Activated T-cell treated with anti-CD3 and anti-CD28 coated beads, Interleukin-2, amount 50 U/mL, for 1 hour (primary cell): ENCODE data around the gene MAP2.

ENCODE experiments used
- DNase-seq: peaks from one replicate; pipeline ENCODE4 v3.0.0-alpha.2; 2020

MAP2 gene

DNA sequence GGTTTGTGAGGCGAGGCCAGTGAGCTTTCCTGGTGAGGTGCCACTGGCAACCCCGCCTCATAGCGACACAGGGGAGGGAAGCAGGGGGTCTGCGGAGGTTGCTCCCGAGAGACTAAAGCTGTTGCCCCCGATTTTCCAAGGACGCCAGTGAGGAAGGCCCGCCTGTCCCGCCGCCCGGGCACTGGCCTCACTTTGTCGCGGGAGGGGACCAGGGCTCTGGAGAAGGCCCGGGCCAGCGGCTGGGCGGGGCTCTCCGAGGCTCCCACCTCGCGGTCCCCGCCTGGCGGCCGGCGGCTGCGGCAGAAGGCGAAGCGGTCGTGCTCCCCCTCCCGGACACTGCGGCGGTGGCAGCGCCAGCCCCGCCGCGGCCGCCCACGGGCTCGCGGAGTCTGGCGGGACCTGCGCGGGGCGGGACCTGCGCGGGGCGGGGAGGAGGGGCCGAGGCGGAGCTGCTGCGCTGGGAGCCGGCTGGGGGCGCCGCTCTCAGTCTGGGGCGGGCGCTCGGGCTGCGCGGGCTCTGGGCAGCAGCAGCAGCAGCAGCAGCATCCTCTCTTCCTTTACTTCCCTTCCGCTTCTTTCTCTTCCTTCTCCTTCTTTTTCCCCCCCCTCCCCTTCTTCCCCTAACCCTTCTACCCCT is at the start of gene MAP2:
TSS of gene MAP2 (plus strand) at position 486 of the 637 bp plus-strand sequence. CDS start 229,124 bp downstream, outside the sequence.
- DNase-seq = peak; percentile 62

GRCh38 chr2:209376686-209377085 is 47.2 kb upstream of the MAP2 start:
- no peak for DNase-seq

GRCh38 chr2:209380293-209380692 is 43.6 kb upstream of the MAP2 start:
- no peak for DNase-seq

- no peak for DNase-seq
These were observed 42.8 kb upstream of the MAP2 start for GRCh38 chr2:209381091-209381490.

DNA sequence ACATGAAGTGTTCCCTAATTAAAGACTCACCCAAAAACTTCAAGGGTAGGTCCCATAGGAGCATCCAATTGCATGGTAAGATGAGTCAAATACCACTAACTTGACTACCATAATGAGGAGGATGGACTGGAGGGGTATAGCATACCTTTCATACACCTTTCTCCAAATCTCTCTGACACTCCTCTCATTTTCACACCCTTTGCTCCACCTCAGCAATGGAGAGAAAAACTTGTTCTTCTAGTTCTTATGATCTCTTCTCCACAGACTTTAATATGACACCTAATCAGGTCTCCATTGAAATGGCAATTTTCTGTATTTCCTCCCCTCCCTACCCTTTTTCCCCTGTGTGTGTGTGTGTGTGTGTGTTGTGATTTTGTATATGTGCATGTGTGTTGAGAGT is 41.1 kb upstream of the MAP2 start:
- DNase-seq = no peak

DNA sequence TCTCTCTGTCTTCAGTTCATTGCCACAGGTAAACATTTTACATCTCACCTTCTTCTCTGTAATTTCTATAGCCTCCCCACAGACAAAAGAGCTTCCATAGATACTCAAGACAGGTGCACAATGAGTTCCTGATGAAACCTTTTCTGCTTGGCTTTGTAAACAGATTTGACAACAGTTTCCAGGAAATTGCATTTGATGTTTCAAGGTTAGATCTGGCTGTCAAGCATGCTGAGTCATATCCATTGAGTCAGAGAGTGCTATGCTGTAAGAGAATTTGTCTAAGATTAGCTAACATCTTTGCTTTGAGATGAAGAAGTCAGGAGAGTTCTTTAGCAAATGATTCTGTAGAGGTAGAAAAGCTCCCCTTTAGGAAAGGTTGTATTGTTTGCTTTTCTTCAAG is 40.6 kb upstream of the MAP2 start:
- DNase-seq = no peak

DNA sequence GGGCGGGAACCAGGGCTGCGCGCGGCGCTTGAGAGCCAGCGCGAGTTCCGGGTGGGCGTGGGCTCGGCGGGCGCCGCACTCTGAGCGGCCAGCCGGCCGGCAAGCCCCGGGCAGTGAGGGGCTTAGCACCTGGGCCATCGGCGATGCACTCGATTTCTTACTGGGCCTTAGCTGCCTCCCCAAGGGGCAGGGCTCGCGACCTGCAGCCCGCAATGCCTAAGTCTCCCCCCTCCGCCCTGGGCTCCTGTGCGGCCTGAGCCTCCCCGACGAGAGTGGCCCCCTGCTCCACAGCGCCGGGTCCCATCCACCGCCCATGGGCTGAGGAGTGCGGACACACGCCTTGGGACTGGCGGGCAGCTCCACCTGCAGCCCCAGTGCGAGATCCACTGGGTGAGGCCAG is 36.5 kb upstream of the MAP2 start:
- DNase-seq = no peak

DNA sequence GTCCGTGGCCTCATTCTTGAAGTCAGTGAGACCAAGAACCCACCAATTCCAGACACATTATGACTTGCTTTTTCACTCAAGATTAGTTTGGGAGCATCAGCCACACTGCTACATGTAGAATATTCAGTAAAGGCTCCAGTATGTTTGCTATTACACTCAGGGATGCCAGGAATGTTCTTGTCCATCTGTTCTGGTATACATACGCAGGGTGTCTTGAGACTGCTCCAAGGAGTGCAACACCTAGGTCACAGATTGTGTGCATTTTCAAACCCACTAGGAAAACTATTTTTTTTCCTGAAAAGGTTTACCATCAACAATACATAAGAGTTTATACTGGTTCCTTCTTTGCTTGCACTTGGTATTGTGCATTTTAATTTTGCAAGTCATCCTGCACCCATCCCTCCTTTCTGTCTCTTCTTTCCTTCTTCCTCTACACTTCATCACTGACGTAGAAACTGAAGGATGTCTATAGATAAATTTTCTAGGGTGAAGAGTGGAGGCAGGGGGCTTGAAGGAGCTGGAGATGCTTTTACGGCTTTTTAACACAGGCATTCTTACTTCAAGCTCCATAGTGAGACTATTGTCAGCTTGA is 35.3 kb upstream of the MAP2 start:
- DNase-seq = no peak

DNA sequence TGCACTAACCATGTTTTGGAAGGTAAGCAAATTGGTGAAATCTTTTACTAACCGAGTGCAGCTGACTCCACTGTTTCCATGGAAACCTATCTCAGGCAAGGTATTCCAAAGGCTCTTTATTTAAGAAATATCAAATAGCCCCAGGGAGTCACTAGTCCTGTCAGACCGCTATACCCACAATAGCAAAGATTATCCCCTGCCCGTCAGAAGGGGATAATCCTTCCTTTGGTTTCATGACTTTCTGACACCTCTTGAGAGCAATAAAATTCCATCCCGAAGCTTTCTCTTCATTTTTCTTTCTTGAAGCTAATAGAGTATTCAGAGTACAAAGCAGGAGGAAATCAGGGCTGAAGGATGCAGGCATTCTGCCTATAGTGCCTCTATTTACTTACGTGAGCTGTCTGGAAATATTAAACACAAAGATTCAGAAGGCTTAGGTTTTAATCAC is 34.7 kb upstream of the MAP2 start:
- DNase-seq = no peak

DNA sequence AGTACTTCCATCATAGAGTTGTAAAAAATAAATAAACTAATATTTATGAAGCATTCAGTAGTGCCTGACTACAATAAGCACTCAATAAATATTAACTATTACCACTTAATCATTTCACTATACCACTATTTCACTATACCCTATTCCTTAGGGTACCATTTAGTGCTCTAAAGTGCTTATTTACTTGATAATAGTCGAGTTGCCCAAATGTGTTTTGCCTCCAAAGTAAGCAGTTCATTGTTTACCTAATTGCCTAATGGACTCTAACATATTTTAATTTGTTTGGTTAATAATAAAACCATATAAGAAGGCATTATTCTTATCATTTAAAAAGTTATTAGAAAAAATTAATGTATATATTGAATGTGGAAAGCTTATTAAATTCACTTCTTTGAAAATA is 33.0 kb upstream of the MAP2 start:
- DNase-seq = no peak

DNA sequence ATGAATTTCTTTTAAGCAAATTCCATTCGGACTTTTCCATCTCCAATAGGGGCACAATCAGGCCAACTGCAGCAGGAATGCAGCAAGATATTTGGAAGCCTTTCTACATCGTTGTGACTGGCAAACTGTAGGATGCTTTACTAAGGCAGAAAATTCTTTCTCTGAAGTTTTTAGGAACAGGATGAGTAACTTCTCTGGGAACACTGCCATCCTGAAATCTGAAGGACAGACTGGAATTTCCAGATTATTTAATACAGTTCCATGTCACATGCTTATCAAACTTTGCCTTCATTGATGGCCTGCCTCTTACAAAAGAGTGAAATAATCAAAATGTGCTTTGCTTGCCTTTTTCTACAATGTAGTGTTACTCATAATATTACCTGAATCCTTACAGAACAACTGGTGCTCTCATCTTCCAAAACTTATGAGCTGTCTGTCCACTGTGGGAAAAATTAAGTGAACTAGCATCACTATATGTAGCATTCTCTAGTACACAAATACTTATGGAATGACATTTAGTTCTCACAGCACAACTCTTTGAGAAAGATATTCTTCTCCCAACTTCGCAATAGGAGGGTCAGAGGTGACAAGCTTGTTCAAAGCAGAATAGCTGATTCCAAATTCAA is 32.0 kb upstream of the MAP2 start:
- DNase-seq = no peak

- DNase-seq = no peak
These were observed 28.6 kb upstream of the MAP2 start for GRCh38 chr2:209395229-209395628.

GRCh38 chr2:209395652-209396051 is 28.2 kb upstream of the MAP2 start:
- no peak for DNase-seq

DNA sequence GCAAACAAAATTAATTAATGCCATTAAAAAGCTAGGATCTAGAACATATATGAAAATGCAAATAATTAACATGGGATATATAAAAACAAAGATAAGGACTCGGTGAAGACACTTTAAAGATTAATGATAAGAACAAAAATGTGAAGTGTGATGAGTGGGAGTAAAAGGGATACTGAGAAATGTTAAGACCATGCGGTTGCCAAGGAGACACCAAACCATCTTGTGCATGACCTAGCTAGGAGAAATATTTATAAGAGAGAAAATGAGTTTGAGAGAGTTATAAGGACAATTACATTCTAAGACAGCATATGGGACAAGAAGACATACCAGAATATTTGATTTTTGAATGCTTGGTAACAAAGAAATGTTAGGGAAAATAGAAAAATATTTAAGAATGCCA is 25.4 kb upstream of the MAP2 start:
- no peak for DNase-seq

DNA sequence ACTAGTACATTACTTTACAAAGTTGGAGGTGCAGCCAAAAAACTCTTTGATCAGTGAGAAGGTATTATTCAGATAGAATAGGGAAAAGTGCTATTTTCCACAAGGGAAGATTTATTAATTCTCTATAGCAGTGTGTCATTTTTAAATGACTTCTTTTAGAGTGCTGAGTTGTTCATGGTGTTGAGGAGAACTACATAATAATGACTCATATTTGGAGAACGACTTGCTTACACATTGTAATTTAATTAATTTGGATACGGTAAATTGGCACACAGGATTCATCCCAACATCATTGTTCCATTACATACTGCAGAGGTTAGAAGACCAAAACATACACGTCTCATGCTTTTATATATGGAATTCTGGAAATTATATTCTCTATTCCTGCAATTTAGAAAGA is 22.1 kb upstream of the MAP2 start:
- DNase-seq = no peak

DNA sequence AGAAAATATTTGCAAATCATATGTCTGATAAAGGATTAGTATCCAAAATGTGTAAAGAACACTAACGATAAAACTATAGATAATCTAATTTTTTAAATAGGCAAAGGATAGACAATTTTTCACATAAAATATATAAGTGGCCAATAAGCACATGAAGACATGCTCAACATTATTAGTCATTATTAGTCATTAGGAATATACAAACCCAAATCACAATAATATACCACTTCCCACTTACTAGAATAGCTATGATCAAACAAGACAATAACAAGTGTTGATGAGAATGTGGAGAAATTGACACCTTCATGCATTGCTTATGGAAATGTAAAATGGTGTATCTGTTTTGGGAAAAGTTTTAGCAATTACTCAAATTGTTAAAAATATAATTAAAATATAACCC is 12.6 kb upstream of the MAP2 start:
- no peak for DNase-seq

DNA sequence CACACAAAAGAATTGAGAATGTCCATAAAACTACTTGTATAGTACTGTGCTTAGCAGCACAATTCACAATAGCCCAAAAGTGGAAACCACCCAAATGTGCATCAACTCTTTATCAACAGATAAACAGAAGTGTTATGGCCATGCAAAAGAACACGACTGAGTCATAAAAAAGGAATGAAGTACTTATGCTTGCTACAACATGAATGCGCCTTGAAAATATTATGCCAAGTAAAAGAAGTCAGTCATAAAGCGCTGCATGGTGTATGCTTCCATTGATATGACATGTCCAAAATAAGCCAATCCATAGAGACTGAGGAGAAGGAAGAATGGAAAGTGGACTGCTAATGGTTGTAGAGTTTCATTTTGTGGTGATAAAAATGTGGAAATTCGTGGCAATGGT is 12.1 kb upstream of the MAP2 start:
- no peak for DNase-seq

GRCh38 chr2:209413311-209414014 is 10.4 kb upstream of the MAP2 start:
- DNase-seq = no peak

DNA sequence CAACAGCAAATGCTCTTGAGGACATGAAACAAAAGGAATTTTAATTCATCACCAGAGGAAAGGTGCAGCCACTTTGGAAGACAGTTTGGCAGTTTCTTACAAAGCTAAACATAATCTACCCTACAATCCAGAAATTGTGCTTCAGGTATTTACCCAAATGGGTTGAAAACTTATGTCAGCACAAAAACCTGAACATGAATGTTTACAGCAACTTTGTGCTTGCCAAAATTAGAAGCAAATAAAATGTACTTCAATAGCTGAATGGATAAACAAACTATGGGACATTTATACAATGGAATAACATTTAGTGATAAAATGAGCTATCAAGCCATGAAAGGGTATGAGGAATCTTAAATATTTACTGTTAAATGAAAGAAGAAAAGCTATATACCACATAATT is 6.9 kb upstream of the MAP2 start:
- DNase-seq = no peak

DNA sequence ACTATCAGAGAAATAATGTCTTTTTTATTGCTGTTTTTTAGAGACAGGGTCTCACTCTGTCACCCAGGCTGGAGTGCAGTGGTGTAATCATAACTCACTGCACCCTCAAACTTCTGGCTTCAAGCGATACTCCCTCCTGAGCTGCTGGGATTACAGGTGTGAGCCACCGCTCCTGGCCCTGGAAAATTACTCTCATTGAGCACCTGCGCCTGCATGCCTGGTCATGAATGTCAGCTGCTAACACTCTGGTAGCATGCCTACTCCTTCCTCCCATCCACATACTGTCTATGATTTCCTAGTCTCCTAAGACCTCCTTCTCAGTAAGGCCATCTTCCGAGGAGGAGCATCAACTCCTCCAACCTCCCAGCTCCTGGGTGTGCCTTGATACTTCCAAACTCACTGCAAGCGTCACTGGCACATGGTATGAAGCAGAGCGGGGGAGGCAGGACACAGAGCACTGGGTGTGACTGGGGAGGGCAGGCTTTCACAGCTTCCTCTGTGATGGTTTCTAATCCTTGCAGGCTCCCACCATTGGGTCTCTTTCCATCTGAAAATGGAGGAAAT is 1.6 kb upstream of the MAP2 start:
- no peak for DNase-seq

DNA sequence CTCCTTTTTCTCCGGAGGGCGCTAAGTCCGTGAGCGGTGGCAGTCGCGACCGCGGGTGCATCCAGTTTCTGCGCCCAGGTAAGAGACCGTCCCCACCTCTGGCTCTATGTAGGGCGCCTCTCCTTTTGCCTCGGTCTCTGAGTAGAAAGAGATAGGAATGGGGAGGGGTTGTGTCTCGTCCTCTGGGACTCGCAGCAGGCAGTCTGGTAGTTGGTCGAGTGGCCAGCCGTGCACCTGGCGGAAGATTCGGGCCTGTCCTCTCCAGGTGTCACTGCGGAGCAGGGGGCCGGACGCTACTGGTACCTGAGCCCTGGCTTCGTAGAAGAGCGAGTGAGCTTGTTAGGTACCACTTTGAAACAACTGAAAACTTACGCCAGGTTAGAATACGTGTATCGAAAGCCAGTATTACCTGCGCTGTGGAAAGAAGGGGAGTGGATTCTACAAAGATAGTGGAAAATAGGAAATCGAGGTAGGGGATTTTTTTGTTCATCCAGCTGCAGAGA is 403 bp downstream of the MAP2 start:
- DNase-seq = peak; percentile 16

GRCh38 chr2:209424781-209425470 is 1.1 kb downstream of the MAP2 start:
- DNase-seq = no peak
